Activated T-cell treated with anti-CD3 and anti-CD28 coated beads for 4 hours (primary cell): ENCODE results near the gene GPR21.

ENCODE experiments used
- DNase-seq: peaks from one replicate; pipeline ENCODE4 v3.0.0-alpha.2; 2020

The GPR21 gene

GRCh38 chr9:123065196-123065595, 31.7 kb downstream of the GPR21 start:
- DNase-seq, result no peak

DNA sequence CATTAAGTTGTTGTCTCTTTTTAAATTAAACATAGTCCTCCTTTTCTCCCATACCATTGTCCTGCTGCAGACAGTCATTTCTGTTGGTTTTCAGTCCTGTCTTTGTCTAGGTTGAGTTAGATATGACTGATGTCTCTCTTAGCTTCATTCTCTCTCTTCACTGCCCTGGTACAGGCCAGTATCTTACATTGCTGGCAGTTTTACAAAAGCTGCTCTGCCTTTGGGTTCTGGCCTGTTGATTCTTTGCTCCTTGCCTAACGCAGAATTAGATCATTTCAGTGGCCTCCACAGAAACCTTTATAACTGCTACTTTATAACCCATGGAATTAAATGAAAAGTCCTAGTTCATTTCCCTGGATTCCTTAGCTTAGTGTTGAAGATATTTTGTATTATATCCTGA, 33.7 kb downstream of the GPR21 start:
- no peak for DNase-seq

GRCh38 chr9:123069010-123069481, 35.6 kb downstream of the GPR21 start:
- no peak for DNase-seq

DNA sequence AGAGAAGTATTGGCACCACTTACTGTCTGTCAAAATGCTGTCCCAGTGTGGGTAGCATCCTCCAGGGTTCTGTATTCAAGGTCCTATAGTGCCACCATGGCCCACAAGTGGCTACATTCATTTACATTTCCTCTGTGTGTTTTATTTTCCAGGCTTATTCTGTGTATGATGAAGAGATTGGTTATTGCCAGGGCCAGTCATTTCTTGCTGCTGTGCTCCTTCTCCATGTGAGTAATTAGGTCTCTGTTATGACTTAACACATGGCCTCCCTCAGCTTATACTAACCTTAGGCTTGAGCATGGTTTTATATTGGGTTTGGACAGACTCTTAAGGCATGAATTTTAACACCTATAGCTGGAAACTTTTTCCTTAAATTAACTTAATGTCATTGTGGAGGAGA, 36.7 kb downstream of the GPR21 start:
- no peak for DNase-seq

DNA sequence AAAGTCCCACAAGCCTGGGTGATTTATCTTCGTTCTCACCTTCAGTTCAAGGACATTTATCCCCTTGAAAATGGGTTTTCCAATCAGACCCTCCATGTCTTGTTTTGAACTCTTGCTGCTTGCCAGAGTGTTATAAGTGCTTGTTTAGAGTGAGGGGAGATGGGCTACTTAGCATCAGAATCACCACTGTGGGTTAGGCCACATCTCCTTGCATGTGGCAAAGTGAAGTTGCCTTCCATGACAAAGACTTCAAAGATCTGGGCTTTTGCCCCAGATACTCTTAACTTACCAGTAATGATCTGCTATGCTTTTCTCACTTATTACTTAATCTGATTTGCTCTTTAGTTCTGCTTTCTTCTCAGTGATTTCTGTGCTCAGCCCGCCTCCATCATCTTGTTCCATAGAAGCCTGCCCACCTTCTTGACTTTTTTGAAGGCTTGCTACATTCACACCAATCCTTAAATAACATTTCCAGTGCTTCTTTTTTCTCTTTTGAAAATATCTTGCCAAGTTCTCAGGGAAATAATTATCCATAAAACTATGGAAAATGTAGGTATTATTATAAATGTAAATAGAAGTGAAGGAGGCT, 39.0 kb downstream of the GPR21 start:
- DNase-seq, result no peak

- no peak for DNase-seq
These were observed 40.0 kb downstream of the GPR21 start for GRCh38 chr9:123073441-123073840.

GRCh38 chr9:123073991-123074422, 40.5 kb downstream of the GPR21 start:
- no peak for DNase-seq

DNA sequence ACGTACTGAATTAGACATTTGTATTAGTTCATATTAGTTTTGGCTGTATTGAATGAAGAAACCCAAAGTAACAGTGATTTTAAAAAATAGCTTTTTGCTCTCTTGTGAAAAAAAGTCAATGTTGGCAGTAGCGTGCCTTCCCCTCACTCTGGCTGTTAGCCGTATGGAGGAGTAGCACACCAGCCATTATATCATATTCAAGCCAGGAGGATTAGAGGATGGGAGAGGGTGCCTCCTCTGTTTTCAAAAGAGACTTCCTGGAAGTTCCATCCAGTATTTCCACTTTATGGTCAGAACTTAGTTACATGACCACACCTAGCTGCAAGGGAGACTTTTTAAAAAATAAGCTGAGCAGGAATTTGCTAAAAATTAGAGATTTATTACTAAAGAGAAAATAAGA, 41.2 kb downstream of the GPR21 start:
- no peak for DNase-seq

DNA sequence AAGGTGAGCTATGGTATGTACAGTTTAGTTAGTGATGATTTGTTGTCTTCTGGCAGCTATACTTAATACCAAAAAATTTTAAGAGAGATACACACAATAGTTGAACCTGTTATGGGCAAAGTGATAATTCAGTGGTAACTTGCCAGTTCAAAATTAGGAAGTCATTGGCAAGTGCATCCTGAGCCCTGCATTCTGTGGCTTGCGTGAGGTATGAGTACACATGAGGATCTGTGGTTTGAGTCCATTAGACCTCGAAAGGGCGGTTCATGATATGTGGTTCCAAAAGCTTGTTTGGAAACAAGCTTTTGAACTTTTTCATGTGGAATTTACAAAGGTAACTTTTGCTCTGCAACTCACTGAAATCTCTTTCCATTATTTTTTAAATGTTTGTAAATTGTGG, 47.0 kb downstream of the GPR21 start:
- no peak for DNase-seq

- no peak for DNase-seq
These were observed 48.4 kb downstream of the GPR21 start for GRCh38 chr9:123081824-123082223.

GRCh38 chr9:123083680-123084079, 50.2 kb downstream of the GPR21 start:
- DNase-seq, result no peak

DNA sequence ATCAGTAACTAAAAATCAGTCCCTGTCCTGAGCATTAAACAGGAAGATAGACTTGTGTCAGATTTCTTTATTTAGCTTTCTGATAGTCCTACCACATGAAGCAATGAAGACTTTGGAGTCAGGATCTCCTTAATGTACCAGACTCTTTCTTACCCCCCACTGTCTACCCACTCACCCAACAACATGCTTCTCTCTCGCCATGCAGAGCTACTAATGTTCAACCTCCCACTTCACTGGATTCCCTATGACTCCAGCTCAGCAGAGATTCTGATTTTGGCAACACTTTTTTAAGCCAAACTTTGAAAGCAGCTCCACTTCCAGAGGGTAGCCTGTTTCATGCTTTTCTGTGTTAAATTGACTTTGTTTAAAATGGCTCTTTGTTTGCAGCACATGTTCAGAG, 50.8 kb downstream of the GPR21 start:
- DNase-seq, result no peak
